Nephron progenitor cell (in vitro differentiated cells): ENCODE results near the gene CACNA2D3.
A peak's percentile ranks its signal among the peaks of the same experiment; 100 is the strongest.

Source experiments
- DNase-seq: peaks from one replicate; pipeline ENCODE4 v3.0.0; 2021
- H3K27ac Mint-ChIP-seq: 2 replicates; pipeline ENCODE4 v1.8.0; 2021; ENCODE audit warnings: mild to moderate bottlenecking, moderate library complexity, mixed read lengths
- H3K27me3 Mint-ChIP-seq: 2 replicates; pipeline ENCODE4 v1.8.0; 2021; ENCODE audit warnings: mild to moderate bottlenecking, low read depth, mixed read lengths; ENCODE audit not compliant: poor library complexity
- H3K36me3 Mint-ChIP-seq: 2 replicates; pipeline ENCODE4 v1.8.0; 2021; ENCODE audit warnings: low read depth, mixed read lengths
- H3K4me1 Mint-ChIP-seq: 2 replicates; pipeline ENCODE4 v1.8.0; 2021; ENCODE audit warnings: mixed read lengths
- H3K4me3 Mint-ChIP-seq: 2 replicates; pipeline ENCODE4 v1.8.0; 2021; ENCODE audit warnings: mild to moderate bottlenecking, moderate library complexity, mixed read lengths
- H3K9me3 Mint-ChIP-seq: 2 replicates; pipeline ENCODE4 v1.8.0; 2021; ENCODE audit warnings: mild to moderate bottlenecking, moderate library complexity, mixed read lengths
- TF ChIP-seq, protein P1 (sequence below): fragments of 200-600 bp; sonication (generic); IDR thresholded peaks from 2 replicates; pipeline ENCODE4 v1.5.0; 2021; ENCODE audit warnings: antibody characterized with exemption

CACNA2D3 gene

DNA sequence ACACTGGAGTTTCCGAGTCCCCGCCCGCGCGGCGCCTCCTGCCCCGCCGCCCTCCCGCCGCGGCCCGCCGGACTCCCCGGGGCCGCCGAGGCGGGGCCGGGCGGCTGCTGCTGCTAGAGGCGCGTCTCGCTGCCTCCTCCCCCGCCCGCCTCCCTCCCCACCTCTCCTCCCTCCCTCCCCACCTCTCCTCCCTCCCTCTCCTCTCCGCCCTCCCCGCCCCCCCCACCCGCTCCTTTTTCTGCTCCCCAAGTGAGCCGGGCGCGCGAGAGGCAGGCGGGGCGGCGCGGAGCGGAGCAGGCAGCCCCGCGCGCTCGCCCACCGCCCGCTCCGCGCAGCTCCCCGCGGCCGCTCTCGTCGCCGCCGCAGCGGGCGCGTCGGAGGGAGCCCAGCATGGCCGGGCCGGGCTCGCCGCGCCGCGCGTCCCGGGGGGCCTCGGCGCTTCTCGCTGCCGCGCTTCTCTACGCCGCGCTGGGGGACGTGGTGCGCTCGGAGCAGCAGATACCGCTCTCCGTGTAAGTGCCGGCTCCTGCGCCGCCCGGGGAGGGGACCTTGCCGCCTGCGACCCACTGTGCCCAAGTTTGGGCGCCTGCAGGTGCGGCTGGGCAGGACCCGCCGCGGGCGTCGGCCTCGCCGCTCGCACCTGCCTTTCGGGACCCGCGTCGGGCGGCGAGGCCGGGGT lies at the start of gene CACNA2D3:
CACNA2D3 (plus strand) TSS at position 229 of the 679 bp plus-strand sequence.
- Mint-ChIP-seq H3K9me3 (peaks cover 5% of the 10 kb centered on the region), H3K27me3 (peaks cover 87% of the 10 kb centered on the region), H3K27ac (no peak within 1 kb of the TSS), H3K36me3 (no peaks in the 10 kb centered on the region), H3K4me1 (peaks cover 10% of the 10 kb centered on the region), H3K4me3 (peak within 1 kb of the TSS; percentile 79)
- TF ChIP-seq, protein P1, sequence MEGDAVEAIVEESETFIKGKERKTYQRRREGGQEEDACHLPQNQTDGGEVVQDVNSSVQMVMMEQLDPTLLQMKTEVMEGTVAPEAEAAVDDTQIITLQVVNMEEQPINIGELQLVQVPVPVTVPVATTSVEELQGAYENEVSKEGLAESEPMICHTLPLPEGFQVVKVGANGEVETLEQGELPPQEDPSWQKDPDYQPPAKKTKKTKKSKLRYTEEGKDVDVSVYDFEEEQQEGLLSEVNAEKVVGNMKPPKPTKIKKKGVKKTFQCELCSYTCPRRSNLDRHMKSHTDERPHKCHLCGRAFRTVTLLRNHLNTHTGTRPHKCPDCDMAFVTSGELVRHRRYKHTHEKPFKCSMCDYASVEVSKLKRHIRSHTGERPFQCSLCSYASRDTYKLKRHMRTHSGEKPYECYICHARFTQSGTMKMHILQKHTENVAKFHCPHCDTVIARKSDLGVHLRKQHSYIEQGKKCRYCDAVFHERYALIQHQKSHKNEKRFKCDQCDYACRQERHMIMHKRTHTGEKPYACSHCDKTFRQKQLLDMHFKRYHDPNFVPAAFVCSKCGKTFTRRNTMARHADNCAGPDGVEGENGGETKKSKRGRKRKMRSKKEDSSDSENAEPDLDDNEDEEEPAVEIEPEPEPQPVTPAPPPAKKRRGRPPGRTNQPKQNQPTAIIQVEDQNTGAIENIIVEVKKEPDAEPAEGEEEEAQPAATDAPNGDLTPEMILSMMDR: no peak
- DNase-seq: peak; percentile 63

DNA sequence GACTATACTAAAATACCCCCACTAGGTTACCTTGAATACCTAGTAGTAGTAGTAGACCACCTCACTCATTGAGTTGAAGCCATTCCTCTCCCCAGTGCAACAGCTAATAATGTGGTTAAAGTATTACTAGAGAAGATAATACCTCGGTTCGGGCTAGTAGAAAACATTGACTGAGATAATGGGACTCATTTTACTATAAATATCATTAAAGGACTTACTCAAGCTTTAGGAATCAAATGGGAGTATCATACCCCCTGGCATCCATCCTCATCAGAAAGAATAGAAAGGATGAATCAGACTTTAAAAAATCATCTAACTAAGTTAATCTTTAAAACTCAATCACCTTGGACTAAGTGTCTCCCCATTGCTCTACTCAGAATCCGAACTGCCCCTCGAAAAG lies 49.0 kb upstream of the CACNA2D3 start:
- peaks cover 11% of the 10 kb centered on the region for H3K4me1 Mint-ChIP-seq
- TF ChIP-seq, protein P1: no peak

DNA sequence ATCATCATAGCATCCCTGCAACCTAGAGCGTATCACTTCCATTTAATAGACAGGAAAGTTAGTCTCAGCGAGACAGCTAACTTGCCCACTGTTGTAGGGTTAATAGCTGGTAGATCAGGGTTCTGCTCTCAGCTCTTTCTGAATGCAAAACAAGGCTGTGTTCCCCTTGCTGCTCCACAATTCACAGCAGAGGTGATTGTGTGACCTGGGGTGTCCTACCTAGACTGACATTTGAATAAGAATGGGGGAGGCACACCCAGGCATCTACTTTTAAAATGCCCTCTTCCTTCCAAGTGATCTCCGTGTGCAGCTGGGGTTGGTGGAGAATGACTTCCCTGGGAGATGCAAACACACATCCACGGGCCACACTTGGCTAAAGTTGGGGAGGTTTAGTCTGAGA lies 43.0 kb upstream of the CACNA2D3 start:
- H3K36me3 Mint-ChIP-seq: no peaks in the 10 kb centered on the region
- H3K27ac Mint-ChIP-seq: no peak overlapping the region
- H3K4me3 Mint-ChIP-seq: no peak overlapping the region
- H3K4me1 Mint-ChIP-seq: peaks cover 28% of the 10 kb centered on the region
- TF ChIP-seq, protein P1: no peak
- H3K9me3 Mint-ChIP-seq: no peaks in the 10 kb centered on the region
- no peak for DNase-seq
- H3K27me3 Mint-ChIP-seq: peaks cover 33% of the 10 kb centered on the region

More for the DNA sequence above, 49.0 kb upstream of the CACNA2D3 start:
- Mint-ChIP-seq H3K27ac (no peak overlapping the region), H3K9me3 (peaks cover 21% of the 10 kb centered on the region), H3K36me3 (peaks cover 10% of the 10 kb centered on the region), H3K27me3 (no peaks in the 10 kb centered on the region), H3K4me3 (no peak overlapping the region)
- no peak for DNase-seq

DNA sequence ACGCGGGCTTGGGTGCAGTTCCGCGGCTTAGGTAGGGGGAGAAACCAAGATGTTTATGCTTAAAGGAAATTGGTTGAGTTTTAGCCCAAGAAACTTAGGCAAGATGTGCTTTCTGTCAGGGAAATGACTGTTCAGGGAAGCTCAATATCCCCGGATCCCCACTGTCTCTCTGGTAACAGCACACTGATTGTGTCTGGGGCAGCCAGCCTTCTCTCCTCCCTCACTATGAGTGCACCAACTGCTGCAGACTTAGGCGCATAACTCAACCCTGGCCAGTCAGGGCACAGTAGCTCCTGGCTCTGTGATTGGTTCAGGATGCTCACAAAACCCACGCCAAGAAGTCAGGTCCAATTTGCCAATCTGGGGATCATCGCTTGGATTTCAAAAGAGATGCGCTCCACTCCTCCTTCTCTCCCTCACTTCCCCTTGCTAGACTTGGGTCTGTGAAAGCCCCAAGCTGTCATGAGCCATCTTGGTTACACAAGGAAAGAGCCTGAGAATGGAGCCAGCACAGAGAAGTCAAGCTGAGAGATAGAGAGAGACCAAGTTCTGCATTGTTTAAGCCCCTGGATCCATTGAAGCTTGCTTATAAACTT lies 42.5 kb upstream of the CACNA2D3 start:
- no peak for DNase-seq
- Mint-ChIP-seq H3K9me3 (no peaks in the 10 kb centered on the region), H3K4me3 (no peak overlapping the region), H3K36me3 (no peaks in the 10 kb centered on the region), H3K27ac (no peak overlapping the region), H3K4me1 (peaks cover 28% of the 10 kb centered on the region), H3K27me3 (peaks cover 38% of the 10 kb centered on the region)
- TF ChIP-seq, protein P1: no peak

DNA sequence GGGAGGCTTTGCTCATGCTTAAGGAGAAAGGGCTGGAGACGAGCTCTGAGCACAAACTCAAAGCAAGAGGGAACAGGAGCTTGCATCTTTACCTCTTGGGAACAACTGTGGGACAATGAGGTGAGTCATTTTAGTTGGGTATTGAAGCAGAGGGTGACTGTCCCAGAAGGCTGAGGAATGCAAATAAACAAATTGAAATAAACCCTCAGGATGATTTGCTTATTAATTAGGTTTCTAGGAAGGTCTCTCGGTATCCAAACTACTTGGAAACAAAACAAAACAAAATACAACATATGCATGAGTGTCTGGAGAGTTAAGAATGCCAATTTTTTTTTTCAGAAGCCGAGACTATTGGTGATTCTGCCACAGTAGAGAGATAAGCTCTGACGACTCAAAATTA lies 38.4 kb upstream of the CACNA2D3 start:
- H3K4me1 Mint-ChIP-seq: peaks cover 22% of the 10 kb centered on the region
- H3K27ac Mint-ChIP-seq: no peak overlapping the region
- DNase-seq: no peak
- H3K4me3 Mint-ChIP-seq: no peak overlapping the region
- peaks cover 72% of the 10 kb centered on the region for H3K27me3 Mint-ChIP-seq
- no peaks in the 10 kb centered on the region for H3K36me3 Mint-ChIP-seq
- TF ChIP-seq, protein P1: no peak
- no peaks in the 10 kb centered on the region for H3K9me3 Mint-ChIP-seq

DNA sequence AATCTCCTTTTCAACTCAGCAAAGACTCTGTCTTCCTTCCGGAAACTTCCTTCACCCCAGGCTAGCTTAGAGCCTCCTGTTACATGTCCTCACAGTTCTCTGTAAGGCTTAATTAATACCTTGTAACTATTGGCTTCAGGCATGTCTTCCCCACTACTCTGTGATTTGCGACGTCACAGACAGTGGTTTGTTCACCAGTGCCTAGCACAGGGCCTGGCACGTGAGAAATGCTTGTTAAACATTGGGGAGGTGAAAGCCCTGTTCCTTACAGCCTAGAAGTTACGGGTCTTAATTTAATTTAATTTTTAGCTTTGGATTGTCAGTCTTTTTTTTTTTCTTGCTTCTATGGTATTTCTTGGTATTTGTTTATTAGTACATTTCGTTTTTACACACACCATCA lies 36.4 kb upstream of the CACNA2D3 start:
- TF ChIP-seq, protein P1: no peak
- Mint-ChIP-seq H3K27ac (no peak overlapping the region), H3K4me1 (peaks cover 7% of the 10 kb centered on the region), H3K27me3 (peaks cover 67% of the 10 kb centered on the region), H3K36me3 (no peaks in the 10 kb centered on the region), H3K4me3 (no peak overlapping the region), H3K9me3 (no peaks in the 10 kb centered on the region)
- no peak for DNase-seq
